DND-41 (cell line): ENCODE results near the gene INPP4A.

Source experiments
- CTCF ChIP-seq: IDR thresholded peaks from 2 replicates; pipeline ENCODE4 v1.5.1; 2012; ENCODE audit warnings: borderline replicate concordance, low read length, moderate library complexity, mild to moderate bottlenecking; ENCODE audit not compliant: poor library complexity, severe bottlenecking; ENCODE audit errors: extremely low read depth
- EZH2 ChIP-seq: IDR thresholded peaks from 3 replicates; pipeline ENCODE4 v1.6.1; 2012; ENCODE audit warnings: borderline replicate concordance, low read depth, mild to moderate bottlenecking, moderate library complexity, low read length, inconsistent platforms; ENCODE audit not compliant: severe bottlenecking

DNA sequence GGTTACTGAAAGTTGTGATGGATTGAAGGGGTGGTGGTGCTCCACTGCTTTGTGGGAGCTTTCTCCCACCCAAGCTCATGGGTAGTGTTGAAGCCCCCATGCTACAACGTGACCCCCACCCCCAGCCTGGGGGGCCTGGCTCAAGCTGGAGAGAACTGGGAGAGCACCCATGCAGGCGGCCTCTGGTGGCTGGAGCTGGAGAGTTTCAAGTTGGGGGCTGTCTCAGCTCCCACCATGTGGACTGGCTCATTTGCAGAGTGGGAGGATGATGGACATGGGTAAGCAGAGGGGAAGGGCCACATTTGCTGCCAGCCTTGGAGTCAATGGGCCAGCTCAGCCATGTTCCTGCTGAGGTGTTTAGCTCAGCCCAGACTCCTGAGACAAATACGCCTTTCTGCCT, 62.8 kb downstream of the INPP4A start:
- TF ChIP-seq CTCF = no peak
- no peak for TF ChIP-seq EZH2
